Lung (tissue), 12 donors: ENCODE data around the gene CKB. TPM values are rescaled to one million over a fixed set of nuclear protein-coding genes. Genes with fewer than 3 reads are reported as not detected.

Experiments
- ATAC-seq: fragments of 200-7000 bp; cut with Tn5 transposase; one replicate; pipeline ENCODE4 v1.9.1; 2020; ENCODE audit warnings: moderate number of reproducible peaks; ENCODE audit not compliant: insufficient read depth, low FRiP score
- DNase-seq, 3 donors: peaks; one replicate each; pipeline ENCODE4 v3.0.0-alpha.2; 2013 to 2017
- H3K27ac ChIP-seq, 2 donors: one replicate each; pipeline ENCODE4 v1.5.1; 2013; ENCODE audit warnings: mild to moderate bottlenecking in 2 of 2, moderate library complexity in 2 of 2, control low read depth in 1 of 2, inconsistent platforms in 1 of 2, low read depth in 1 of 2, low read length in 1 of 2
- H3K27me3 ChIP-seq, 3 donors: one replicate each; pipeline ENCODE4 v1.5.1; 2013; ENCODE audit warnings: low read length in 2 of 3; ENCODE audit not compliant: control insufficient read depth in 3 of 3, insufficient read depth in 3 of 3
- H3K36me3 ChIP-seq, 4 donors: one replicate each; pipeline ENCODE4 v1.5.1; 2013; ENCODE audit warnings: low read length in 4 of 4, mild to moderate bottlenecking in 1 of 4, moderate library complexity in 1 of 4; ENCODE audit not compliant: control insufficient read depth in 4 of 4, insufficient read depth in 4 of 4
- H3K4me1 ChIP-seq, 5 donors: one replicate each; pipeline ENCODE4 v1.5.1; 2013; ENCODE audit warnings: low read length in 5 of 5, mild to moderate bottlenecking in 2 of 5, moderate library complexity in 1 of 5; ENCODE audit not compliant: control insufficient read depth in 5 of 5, insufficient read depth in 5 of 5
- H3K4me3 ChIP-seq: one replicate; pipeline ENCODE4 v1.5.1; 2013; ENCODE audit warnings: mild to moderate bottlenecking, control low read depth, moderate library complexity
- H3K9ac ChIP-seq, 2 donors: one replicate each; pipeline ENCODE4 v1.5.1; 2013; ENCODE audit warnings: low read length in 2 of 2, control low read depth in 1 of 2; ENCODE audit not compliant: insufficient read depth in 1 of 2
- H3K9me3 ChIP-seq, 4 donors: one replicate each; pipeline ENCODE4 v1.5.1; 2013; ENCODE audit warnings: low read length in 3 of 4, mild to moderate bottlenecking in 1 of 4, moderate library complexity in 1 of 4; ENCODE audit not compliant: control insufficient read depth in 4 of 4, insufficient read depth in 3 of 4
- WGBS, 2 donors: extraction: QIAGEN DNeasy Blood & Tissue Kit; methylation state at CpG; one replicate each; pipeline ENCODE4 v1.1.7; 2013; 5-methylcytosine and 5-hydroxymethylcytosine counted together
- polyA plus RNA-seq, 2 donors: library from polyadenylated mRNA; stranded (reverse); fragments of 200-250 nt; gene quantifications; one replicate each; pipeline ENCODE4 v1.2.1, GENCODE V29; 2013
- total RNA-seq, 2 donors: library from RNA; depleted of rRNA in 1 of 2; stranded (reverse); fragments of >200 nt in 1 of 2; gene quantifications; one replicate each; pipeline ENCODE4 v1.2.1, GENCODE V29; 2014 to 2021
- TF ChIP-seq, protein P1 (sequence below): IDR thresholded peaks from 2 replicates; pipeline ENCODE4 v1.5.1; 2012; ENCODE audit warnings: mild to moderate bottlenecking; ENCODE audit errors: control extremely low read depth, extremely low read depth
- donor health status: control.
- donor health status: control.
- donor health status: Bipolar disorder and iron deficiency.
- donor health status: healthy.
- donor health status: DM: yes; HTN: yes; CAD: no.

CKB gene
- total and polyA plus RNA-seq, 4 donors = 111 to 356 (median 277) TPM

DNA sequence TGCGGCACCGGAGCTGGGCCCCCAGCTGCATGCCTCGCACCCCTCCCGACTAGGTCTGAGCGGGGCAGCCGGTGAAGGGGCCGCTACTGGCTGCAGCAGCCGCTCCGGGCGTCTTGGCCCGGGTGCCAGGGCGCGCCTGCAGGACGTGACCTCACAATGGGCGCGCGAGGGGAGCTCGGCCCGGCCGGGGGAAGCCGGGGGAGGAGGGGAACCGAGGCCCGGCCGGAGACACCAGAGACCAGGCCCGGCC is 39.5 kb upstream of the CKB start:
- H3K4me1 ChIP-seq = peaks cover 7 to 34% (median 10%) of the 10 kb centered on the region in 5 donors
- WGBS, 2 donors = 0 to 1% methylated on average over 25 of the region's 25 CpGs
- no peaks in the 10 kb centered on the region for H3K9me3 ChIP-seq
- TF ChIP-seq, protein P1, sequence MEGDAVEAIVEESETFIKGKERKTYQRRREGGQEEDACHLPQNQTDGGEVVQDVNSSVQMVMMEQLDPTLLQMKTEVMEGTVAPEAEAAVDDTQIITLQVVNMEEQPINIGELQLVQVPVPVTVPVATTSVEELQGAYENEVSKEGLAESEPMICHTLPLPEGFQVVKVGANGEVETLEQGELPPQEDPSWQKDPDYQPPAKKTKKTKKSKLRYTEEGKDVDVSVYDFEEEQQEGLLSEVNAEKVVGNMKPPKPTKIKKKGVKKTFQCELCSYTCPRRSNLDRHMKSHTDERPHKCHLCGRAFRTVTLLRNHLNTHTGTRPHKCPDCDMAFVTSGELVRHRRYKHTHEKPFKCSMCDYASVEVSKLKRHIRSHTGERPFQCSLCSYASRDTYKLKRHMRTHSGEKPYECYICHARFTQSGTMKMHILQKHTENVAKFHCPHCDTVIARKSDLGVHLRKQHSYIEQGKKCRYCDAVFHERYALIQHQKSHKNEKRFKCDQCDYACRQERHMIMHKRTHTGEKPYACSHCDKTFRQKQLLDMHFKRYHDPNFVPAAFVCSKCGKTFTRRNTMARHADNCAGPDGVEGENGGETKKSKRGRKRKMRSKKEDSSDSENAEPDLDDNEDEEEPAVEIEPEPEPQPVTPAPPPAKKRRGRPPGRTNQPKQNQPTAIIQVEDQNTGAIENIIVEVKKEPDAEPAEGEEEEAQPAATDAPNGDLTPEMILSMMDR = no peak
- H3K36me3 ChIP-seq = peaks cover 5 to 21% (median 12%) of the 10 kb centered on the region in 4 donors
- DNase-seq (peak in 1 of 3 donors; percentile 42), ATAC-seq (peak; percentile 43)
- H3K4me3 ChIP-seq = peak overlapping the region; percentile 87
- H3K9ac ChIP-seq = peak overlapping the region in 1 of 2 donors; percentile 69
- H3K27ac ChIP-seq = peak overlapping the region; percentile 97 to 99
- no peaks in the 10 kb centered on the region for H3K27me3 ChIP-seq

DNA sequence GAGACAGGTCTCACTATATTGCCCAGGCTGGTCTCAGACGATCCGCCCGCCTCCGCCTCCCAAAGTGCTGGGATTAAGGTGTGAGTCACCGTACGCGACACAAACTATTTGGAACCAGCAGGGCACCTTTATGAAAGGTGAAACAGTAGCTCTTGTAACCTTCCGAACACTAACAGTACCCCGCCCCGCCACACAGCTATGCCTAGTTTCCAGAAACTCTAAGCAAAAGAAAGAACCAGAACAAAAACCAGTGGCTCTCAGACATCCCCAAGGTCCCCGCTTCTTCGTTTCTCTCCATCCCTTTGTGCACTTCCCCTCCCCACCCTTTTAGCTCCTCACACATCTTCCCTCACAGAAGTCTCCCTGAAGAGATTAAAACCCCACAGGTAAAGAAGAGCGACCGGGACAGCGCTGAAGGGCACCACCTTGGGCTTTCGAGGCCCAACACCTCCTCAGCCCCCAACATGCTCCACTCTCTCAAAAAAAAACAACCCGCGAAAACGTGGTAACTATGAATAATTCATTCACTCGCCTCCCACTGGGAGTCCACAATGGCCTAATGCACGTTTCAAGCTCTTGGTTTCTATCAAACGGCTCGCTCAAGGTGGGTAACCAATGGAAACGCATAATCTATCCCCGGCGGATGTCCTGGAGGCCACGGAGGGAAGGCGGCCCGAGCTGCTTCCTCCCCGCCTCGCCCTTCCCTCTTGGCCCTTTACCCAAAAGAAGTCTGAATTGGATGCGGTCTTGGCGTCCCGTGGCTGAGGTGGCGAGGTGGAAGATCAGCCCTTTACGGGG is 39.0 kb upstream of the CKB start:
- Histone ChIP-seq H3K4me1 (peaks cover 9 to 38% (median 11%) of the 10 kb centered on the region in 5 donors), H3K9me3 (no peaks in the 10 kb centered on the region), H3K9ac (peak overlapping the region; percentile 69 to 81), H3K27ac (peak overlapping the region; percentile 97 to 99), H3K4me3 (peak overlapping the region; percentile 87), H3K27me3 (no peaks in the 10 kb centered on the region), H3K36me3 (peaks cover 5 to 18% (median 12%) of the 10 kb centered on the region in 4 donors)
- DNase-seq = peak in 1 of 3 donors; percentile 38
- 5 to 6% methylated on average over 35 to 36 of the region's 36 CpGs for WGBS, 2 donors
- TF ChIP-seq, protein P1 = no peak
- peak; percentile 40 for ATAC-seq

DNA sequence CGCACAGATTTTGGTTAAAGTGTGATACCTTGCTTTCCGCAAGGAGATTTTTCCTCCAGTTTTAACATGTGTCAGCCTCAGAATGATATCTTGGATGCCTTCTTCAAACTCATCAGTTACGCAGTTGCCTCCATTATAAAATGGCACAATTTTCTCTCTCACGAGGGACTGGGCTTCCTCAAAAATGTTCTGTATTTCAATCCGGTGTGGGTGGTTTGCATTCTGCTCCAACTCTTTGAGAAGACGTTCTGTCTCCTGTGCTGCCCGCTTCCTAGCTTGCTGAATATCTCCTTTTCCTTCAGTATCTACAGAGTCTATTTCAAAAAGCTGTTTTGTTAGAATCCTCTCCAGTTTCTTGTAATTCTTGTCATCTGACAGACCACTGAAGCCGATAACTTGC is 38.1 kb upstream of the CKB start:
- 58 to 72% methylated on average over 8 of the region's 8 CpGs for WGBS, 2 donors
- no peak for DNase-seq
- peak overlapping the region in 1 of 2 donors; percentile 81 for H3K9ac ChIP-seq
- H3K36me3 ChIP-seq = peaks cover 5 to 17% (median 13%) of the 10 kb centered on the region in 4 donors
- H3K4me1 ChIP-seq = peaks cover 9 to 41% (median 11%) of the 10 kb centered on the region in 5 donors
- no peak overlapping the region for H3K27ac ChIP-seq
- TF ChIP-seq, protein P1 = no peak
- H3K9me3 ChIP-seq = no peaks in the 10 kb centered on the region
- ATAC-seq = no peak
- H3K4me3 ChIP-seq = no peak overlapping the region
- H3K27me3 ChIP-seq = no peaks in the 10 kb centered on the region

DNA sequence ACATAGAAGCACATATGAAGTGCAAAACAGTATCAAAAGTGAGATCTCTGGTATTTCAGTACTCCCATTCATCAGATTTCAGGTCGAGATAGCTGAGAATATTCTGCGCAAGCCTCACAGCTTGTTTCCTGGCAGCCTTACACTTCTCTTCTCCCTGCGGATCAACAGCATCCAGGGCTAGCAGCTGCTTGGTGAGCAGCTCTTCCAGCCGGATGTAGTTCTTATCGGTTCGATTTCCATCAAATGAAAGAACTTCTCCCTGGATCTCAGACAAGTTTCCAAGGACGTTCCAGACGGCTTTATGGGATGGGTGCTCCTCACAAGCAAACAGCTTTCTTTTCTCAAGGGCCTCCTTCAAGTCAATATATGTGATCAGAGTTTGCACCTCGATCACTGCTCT is 37.1 kb upstream of the CKB start:
- 83 to 86% methylated on average over 9 of the region's 9 CpGs for WGBS, 2 donors
- no peak for DNase-seq
- no peak overlapping the region for H3K4me3 ChIP-seq
- no peaks in the 10 kb centered on the region for H3K27me3 ChIP-seq
- TF ChIP-seq, protein P1 = no peak
- H3K4me1 ChIP-seq = peaks cover 9 to 41% (median 11%) of the 10 kb centered on the region in 5 donors
- peaks cover 5 to 17% (median 13%) of the 10 kb centered on the region in 4 donors for H3K36me3 ChIP-seq
- no peak for ATAC-seq
- H3K9me3 ChIP-seq = no peaks in the 10 kb centered on the region
- H3K9ac ChIP-seq = no peak overlapping the region
- H3K27ac ChIP-seq = no peak overlapping the region
